Activated CD4-positive, alpha-beta T cell treated with anti-CD3 and anti-CD28 coated beads, Interleukin-2, Interleukin-4, amounts not matched to agents 100 ng/mL and 50 ng/mL, durations not matched to agents 16 hours and 8 hours (primary cell): Measurements from ENCODE around the gene SMIM35.
"Not testable (repeated sequence)": the region's sequence is repeated elsewhere in the genome, so short reads cannot be mapped to it uniquely, and the experiment has no call there.

Experiments
- DNase-seq: peaks from one replicate; pipeline ENCODE4 v3.0.0-alpha.2; 2020; ENCODE audit warnings: low spot score

SMIM35 gene

DNA sequence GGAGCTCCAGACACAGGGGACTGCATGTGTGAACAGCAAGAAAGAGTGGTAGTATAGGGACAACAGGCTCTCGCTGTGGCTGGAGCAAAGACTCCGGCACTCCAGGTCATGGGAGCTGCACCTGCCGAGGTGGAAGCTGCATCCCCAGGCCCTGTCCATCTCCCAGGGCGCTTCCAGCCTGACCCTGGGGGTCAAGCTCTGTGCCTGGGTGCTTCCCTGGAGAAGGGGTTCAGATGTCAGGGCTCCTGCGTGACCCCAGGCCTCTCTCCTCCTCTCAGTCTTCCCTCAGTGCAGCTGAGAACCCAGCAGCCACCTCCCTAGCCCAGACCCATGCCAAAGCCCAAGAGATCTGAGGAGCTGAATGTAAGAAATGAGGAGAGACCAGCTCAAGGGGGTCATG, 6.5 kb downstream of the SMIM35 start:
- no peak for DNase-seq

- no peak for DNase-seq
Measured at GRCh38 chr11:118079491-118079890, 7.3 kb downstream of the SMIM35 start.

DNA sequence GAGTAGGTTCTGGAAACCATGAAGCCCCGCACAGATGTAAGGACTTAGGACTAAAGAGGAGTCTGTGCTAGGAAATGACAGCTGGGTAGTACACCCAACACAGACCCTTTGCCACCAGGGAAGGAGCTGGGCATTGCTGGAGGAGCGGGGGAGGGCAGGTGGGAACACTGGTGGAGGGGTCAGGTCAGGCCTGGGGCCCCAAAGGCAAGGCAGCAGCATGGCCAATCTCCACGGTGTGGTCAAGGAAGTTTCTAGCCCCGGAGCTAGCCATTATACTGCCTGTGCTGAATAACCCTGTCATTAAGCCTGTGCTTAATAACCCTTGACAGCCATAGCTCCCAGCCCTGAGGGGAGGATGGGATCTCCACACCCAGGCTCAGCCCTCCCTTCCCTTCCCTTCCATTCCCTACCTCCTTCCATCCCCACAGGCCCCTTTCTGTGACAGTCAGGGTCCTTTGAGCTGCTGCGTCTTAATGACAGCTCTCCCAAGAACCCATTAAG, 7.8 kb downstream of the SMIM35 start:
- no peak for DNase-seq

GRCh38 chr11:118076754-118077281, 9.9 kb downstream of the SMIM35 start, which contains the start of gene TMPRSS4:
Gene TMPRSS4, plus strand, starts transcription at chr11:118077078. Its CDS starts 225 bp downstream, at chr11:118077303.
- no peak for DNase-seq

- no peak for DNase-seq
Measured at GRCh38 chr11:118074785-118075184, 12.0 kb downstream of the SMIM35 start.

DNA sequence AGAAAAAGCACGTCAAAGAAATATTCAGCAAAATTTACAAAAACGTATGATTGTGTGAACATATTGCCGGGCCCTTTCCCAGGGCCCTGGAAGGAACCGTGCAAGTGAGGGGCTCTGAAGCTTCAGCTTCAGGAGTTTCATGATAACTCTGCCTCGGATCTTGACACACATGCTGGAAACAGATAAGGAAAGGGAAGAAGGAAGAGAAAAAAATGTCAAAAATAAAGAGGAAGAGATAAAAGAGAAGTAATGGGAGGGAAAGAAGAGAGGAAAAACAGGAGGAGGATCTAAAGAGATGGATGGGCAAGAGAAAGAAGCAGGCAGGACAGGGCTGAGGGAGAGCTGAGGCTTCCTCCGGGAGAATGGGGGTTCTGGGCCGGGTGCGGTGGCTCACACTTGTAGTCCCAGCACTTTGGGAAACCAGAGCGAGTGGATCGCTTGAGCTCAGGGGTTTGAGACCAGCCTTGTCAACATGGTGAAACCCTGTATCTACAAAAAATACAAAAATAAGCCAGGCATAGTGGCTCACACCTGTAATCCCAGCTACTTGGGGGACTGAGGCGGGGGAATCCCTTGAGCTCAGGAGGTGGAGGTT, 12.6 kb downstream of the SMIM35 start:
- DNase-seq = no peak

DNA sequence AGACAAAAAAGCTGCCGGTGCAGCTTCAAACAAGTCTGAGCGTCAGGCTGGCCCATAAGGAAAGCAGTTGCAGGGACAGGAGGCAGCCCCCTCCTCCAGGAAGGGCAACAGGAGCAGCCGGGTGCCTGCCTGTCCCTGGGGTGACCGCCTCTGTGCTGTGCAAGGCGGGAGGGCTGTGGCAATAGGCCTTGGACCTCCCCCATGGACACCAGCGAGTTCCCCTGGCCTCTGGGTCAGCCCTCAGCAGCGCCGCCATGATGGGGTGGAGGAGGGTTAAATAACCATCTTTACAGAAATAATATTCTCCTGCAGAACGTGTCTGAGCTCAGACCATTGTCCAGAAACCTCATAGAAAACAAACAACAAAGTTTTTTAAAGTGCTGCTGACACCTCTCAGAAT, 13.2 kb downstream of the SMIM35 start:
- DNase-seq = no peak

DNA sequence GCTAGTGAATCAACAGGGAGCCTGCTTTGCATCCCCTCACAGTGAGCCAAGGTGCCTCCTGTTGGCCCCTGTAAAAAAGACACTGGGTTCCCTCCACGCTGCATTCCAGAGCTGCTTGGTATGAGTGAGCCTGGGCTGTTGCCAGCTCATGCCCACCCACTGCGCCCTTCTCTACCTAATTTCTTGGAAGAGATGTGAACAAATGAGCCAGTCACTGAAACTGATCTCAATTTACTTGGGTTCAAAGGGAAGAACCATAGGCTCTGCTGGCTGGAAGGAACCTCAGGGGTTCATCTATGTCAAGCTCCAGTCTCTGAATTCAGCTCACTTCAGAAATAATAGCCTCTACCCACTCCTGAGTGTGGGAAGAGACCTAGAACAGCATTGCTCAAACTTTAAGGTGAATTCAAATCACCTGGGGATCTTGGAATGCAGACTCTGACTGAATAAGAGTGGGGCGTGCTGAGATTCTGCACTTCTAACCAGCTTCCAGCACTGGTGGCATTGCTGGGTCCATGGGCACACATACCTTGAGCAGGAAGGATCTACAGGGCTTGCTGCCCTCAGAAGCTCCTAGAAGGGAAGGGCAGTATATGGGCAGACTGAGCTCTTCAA, 15.2 kb downstream of the SMIM35 start:
- DNase-seq = no peak

- no peak for DNase-seq
Measured at GRCh38 chr11:118068945-118069612, 17.7 kb downstream of the SMIM35 start.

DNA sequence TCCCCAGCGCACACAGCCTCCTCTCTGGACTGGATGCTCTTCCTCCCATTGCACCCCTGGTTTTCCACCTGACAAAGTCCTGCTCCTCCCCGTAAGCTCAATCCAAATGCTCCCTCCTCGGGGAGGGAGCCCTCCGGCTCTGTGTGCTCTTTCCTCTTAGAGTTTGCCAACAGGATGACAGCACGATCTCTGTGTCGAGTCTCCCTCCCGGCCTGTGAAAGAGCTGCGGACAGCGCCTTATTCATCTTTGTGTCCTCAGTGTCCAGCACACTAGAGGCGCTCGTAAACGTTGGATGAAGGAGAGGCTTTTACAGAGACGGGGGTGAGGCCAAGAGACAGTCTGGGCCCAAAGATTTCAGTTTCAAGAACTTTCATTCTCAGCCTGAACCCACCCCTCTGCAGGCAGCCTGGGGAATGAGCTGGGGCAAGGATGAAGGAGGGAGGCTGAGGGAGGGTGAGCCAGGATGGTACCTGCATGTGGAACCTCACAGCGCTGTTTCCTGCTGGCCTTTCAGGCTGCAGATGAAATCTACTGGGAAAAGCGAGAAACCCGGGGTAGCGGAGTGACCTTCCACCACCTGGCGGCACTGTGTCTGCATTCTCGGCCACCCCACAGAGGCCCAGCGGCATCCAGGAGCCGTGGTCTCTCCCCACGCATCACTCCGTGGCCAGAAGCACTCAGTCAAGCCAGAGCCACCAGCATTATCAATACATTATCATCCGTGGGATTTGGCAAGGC, 18.4 kb downstream of the SMIM35 start:
- no peak for DNase-seq

DNA sequence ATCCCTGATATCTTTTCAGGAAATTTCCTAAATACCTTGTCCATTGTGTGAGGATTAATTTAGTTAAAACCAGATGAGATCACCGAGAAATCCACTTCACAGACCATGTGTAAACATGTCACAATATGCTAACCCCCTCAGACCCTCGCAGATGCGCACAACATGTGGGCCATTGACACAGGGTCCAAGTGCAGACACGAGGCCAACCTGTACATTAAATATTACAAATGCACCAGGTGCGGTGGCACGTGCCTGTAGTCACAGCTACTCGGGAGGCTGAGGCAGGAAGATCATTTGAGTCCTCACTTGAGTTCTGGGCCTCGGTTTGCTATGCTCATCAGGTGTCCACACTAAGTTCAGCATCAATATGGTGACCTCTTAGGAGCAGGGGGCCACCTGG, 19.8 kb downstream of the SMIM35 start:
- DNase-seq = no peak

GRCh38 chr11:118065384-118065783, 21.4 kb downstream of the SMIM35 start:
- no peak for DNase-seq

- no peak for DNase-seq
Measured at GRCh38 chr11:118064956-118065355, 21.8 kb downstream of the SMIM35 start.

DNA sequence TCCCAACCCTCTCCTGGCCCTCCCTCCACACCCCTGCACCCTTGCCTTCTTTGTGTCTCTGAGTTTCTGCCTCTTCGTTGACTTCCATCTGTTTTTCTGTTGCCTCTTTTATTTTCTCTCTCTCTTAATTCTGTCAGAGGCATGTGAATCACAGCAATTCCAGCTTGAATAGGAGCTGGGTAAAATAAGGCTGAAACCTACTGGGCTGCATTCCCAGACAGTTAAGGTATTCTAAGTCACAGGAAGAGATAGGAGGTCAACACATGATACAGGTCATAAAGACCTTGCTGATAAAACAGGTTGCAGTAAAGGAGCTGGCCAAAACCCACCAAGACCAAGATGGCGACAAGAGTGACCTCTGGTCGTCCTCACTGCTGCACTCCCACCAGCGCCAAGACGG, 24.1 kb downstream of the SMIM35 start:
- DNase-seq = not testable (repeated sequence)

GRCh38 chr11:118062181-118062580, 24.6 kb downstream of the SMIM35 start:
- not testable (repeated sequence) for DNase-seq

GRCh38 chr11:118061586-118062125, 25.1 kb downstream of the SMIM35 start:
- no peak for DNase-seq

GRCh38 chr11:118060869-118061268, 25.9 kb downstream of the SMIM35 start:
- no peak for DNase-seq

DNA sequence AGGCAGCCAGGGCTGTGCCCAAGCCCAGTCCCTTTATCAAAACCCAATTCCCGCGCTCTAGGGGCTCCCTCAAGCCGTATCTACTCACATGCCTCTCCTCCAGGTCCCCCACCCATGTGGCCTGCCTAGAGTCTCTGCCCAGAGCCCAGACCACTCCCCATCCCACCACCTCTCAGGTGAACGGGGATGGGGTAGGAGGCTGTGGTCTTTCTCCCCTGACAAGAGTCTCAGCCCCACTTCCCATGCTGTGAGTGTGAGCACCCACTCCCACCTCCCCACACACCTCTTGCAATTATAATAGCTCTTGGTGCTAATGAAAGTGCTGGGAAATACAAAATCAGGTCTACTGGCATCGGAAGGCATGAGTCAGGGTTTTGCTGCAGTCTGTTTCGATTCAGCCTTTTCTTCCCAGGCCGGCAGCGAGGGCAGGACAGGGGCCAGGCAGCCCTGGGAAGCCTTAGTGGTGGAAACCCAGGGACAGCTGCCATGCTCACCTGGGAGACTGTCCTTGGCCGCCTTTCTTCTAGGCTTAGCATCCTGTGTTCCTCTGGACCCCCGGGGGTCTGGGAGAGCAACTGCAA, 26.6 kb downstream of the SMIM35 start:
- no peak for DNase-seq

DNA sequence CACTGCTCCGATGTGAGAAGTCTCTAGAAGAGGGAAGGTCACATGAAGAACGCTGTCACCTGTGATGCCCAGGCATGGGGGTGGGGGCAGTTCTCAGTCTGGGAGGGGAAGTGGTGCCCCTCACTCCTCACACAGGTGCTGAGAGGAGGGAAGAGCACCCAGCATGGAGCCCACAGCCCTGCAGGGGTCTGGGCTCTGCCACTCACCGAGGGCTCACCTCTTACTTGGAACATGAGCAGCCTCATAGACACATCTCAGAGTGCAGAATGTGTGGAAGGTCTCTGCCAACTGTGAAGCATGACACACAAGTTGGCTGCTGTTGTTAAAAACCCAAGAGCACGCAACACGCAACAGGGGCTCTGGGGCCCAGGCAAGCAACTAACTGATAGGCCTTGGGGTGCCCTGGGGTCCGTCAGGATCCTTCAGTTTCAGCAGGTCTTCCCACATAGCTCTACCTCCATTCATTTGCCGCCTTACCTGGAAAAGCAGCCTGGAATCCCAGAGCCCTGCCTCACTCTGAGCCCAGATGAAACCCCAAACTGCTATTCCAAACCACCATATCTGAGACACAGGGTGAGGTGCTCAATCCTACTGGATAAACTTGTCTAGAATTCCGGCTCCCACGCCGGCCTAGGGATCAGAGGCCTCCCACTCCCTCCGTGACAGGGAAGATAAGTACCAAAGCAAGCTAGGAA, 27.4 kb downstream of the SMIM35 start:
- no peak for DNase-seq

DNA sequence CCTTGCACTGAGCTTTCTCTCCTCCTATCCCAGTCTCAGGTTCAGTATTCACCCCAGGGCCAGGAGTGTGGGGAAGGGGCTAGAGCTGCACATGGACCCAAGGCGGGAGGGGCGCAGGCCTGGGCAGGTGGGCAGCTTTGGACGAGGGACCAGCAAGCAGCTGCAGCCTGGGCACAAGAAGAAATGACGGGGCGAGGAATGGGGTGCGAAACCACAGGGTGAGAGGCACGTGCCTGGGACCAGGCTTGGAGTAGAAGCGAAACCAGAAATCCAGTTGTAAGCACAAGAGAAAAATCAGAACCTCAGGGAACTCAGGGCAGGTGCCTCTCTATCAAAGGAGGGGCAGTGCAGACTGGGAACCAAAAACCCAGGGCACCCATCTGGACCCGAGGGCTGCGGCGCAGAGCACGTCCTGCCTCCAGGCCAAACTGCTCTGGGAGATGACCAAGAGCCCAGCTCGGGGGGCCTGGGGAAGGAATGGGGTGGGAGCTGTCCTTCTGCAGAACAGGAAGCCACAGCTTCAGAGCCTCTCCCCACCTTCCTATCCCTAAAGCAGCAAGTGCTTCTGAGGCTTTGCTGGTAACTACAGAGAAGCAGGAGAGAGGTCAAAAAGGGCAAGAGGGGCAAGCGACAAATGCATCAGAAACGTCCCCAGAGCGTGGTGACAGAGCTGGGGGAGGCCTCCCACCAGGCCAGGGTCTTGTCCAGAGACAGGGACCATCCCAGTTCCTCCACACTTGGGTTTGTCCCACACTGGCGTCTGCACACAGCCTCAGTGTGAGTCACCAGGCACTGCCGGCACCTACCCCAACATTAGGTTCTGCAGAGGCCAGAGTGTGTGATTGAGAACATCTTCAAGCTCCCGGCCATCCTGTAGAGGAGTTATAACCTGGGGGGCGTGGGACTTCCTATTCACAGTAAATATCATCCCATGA, 28.2 kb downstream of the SMIM35 start:
- DNase-seq = no peak
